Smooth muscle cell (in vitro differentiated cells): ENCODE data around the gene GDPD4. TPM values are rescaled to one million over a fixed set of nuclear protein-coding genes. Genes with fewer than 3 reads are reported as not detected.

Source experiments
- DNase-seq: peaks from one replicate; lab custom pipeline; 2025; ENCODE audit not compliant: unreplicated experiment; lab: John Stamatoyannopoulos, UW
- H2AFZ ChIP-seq: fragments of 200-600 bp; sonication (generic); 2 replicates; pipeline ENCODE4 v1.6.0; 2016; ENCODE audit warnings: antibody characterized with exemption, low read depth, mild to moderate bottlenecking
- H3F3A ChIP-seq: fragments of 200-600 bp; sonication (generic); 2 replicates; pipeline ENCODE4 v1.6.0; 2017; ENCODE audit warnings: antibody characterized with exemption, low read depth
- H3K27ac ChIP-seq: fragments of 200-600 bp; sonication (generic); 2 replicates; pipeline ENCODE4 v1.5.1; 2016; ENCODE audit warnings: low read depth, mild to moderate bottlenecking
- H3K27me3 ChIP-seq: fragments of 200-600 bp; sonication (generic); 2 replicates; pipeline ENCODE4 v1.6.1; 2016; ENCODE audit warnings: low read depth, mild to moderate bottlenecking
- H3K36me3 ChIP-seq: fragments of 200-600 bp; sonication (generic); 2 replicates; pipeline ENCODE4 v1.5.1; 2016; ENCODE audit warnings: low read depth
- H3K4me1 ChIP-seq: fragments of 200-600 bp; sonication (generic); 2 replicates; pipeline ENCODE4 v1.5.1; 2016; ENCODE audit warnings: low read depth
- H3K4me2 ChIP-seq: fragments of 200-600 bp; sonication (generic); 2 replicates; pipeline ENCODE4 v1.6.0; 2016; ENCODE audit warnings: mild to moderate bottlenecking
- H3K4me3 ChIP-seq: fragments of 200-600 bp; sonication (generic); 2 replicates; pipeline ENCODE4 v1.5.1; 2016; ENCODE audit warnings: mild to moderate bottlenecking
- H3K79me2 ChIP-seq: fragments of 200-600 bp; sonication (generic); 2 replicates; pipeline ENCODE4 v1.6.0; 2016; ENCODE audit warnings: low read depth, mild to moderate bottlenecking
- H3K9ac ChIP-seq: fragments of 200-600 bp; sonication (generic); 2 replicates; pipeline ENCODE4 v1.6.0; 2016; ENCODE audit warnings: low read depth
- H3K9me3 ChIP-seq: fragments of 200-600 bp; sonication (generic); replicated peaks from 2 replicates; pipeline ENCODE4 v1.5.1; 2016; ENCODE audit warnings: low read depth
- H4K20me1 ChIP-seq: fragments of 200-600 bp; sonication (generic); 2 replicates; pipeline ENCODE4 v1.6.0; 2016; ENCODE audit warnings: low read depth
- CTCF ChIP-seq: fragments of 200-600 bp; sonication (generic); IDR thresholded peaks from 2 replicates; pipeline ENCODE4 v1.5.1; 2017; ENCODE audit warnings: borderline replicate concordance, mild to moderate bottlenecking, antibody characterized with exemption; ENCODE audit not compliant: insufficient read depth, poor library complexity, severe bottlenecking
- WGBS: methylation state at CpG from one replicate; pipeline ENCODE4 v1.1.7; 2016; ENCODE audit warnings: low lambda C conversion rate; 5-methylcytosine and 5-hydroxymethylcytosine counted together
- polyA plus RNA-seq: library from polyadenylated mRNA; unstranded; fragments of >200 nt; fragmentation: Nextera tagmentation; extraction: Ambion mirVana; gene quantifications from 2 replicates; pipeline ENCODE4 v1.2.1, GENCODE V29; 2016
- total RNA-seq: library from RNA; depleted of rRNA; stranded (reverse); fragments of >200 nt; gene quantifications from 2 replicates; pipeline ENCODE4 v1.2.3, GENCODE V29; 2014

GDPD4 gene
- total and polyA plus RNA-seq, 2 experiments from 2014 or later = not detected

GRCh38 chr11:77167111-77167626 is 134.3 kb downstream of the GDPD4 start:
- Histone ChIP-seq H3K36me3 (no peaks in the 10 kb centered on the region), H3K4me2 (no peak overlapping the region), H3K4me3 (no peak overlapping the region), H4K20me1 (no peaks in the 10 kb centered on the region), H2AFZ (no peak overlapping the region), H3F3A (no peaks in the 10 kb centered on the region), H3K79me2 (no peaks in the 10 kb centered on the region), H3K27ac (no peak overlapping the region), H3K27me3 (no peaks in the 10 kb centered on the region), H3K9me3 (no peaks in the 10 kb centered on the region), H3K9ac (no peak overlapping the region), H3K4me1 (peaks cover 15% of the 10 kb centered on the region)
- no peak for DNase-seq
- no peak for TF ChIP-seq CTCF
- WGBS = 86% methylated on average over 9 of the region's 9 CpGs

Other genes with a start within 250 kb of the GDPD4 start
- 9.4 and 15.5 TPM in 2 replicates for gene CAPN5, start 234.7 kb downstream of the GDPD4 start, total RNA-seq
- gene CAPN5, start 234.7 kb downstream of the GDPD4 start, polyA plus RNA-seq = 23.1 and 23.2 TPM in 2 replicates
- 2.1 TPM in 1 of 2 replicates, not detected in the other for gene OMP, start 198.8 kb downstream of the GDPD4 start, total RNA-seq
- gene OMP, start 198.8 kb downstream of the GDPD4 start, polyA plus RNA-seq = not detected in 2 replicates
- gene MYO7A, start 173.4 kb downstream of the GDPD4 start, total RNA-seq = 0.18 TPM in 1 of 2 replicates, not detected in the other
- 0.04 and 0.08 TPM in 2 replicates for gene MYO7A, start 173.4 kb downstream of the GDPD4 start, polyA plus RNA-seq
- 31.7 and 40.6 TPM in 2 replicates for gene PAK1, start 172.4 kb upstream of the GDPD4 start, total RNA-seq
- gene PAK1, start 172.4 kb upstream of the GDPD4 start, polyA plus RNA-seq = 20.5 and 22.4 TPM in 2 replicates